IPS-15b (cell line): ENCODE results near the gene PSEN2.

Experiments used
- H3K27me3 ChIP-seq: one replicate; pipeline ENCODE4 v1.6.1; 2013; ENCODE audit warnings: low read length; ENCODE audit not compliant: control insufficient read depth, insufficient read depth
- H3K36me3 ChIP-seq: one replicate; pipeline ENCODE4 v1.6.1; 2013; ENCODE audit warnings: low read length; ENCODE audit not compliant: control insufficient read depth, insufficient read depth
- H3K4me1 ChIP-seq: one replicate; pipeline ENCODE4 v1.6.1; 2013; ENCODE audit warnings: mild to moderate bottlenecking, low read length; ENCODE audit not compliant: control insufficient read depth, insufficient read depth
- H3K4me3 ChIP-seq: one replicate; pipeline ENCODE4 v1.5.1; 2013; ENCODE audit warnings: low read depth, low read length
- H3K9ac ChIP-seq: one replicate; pipeline ENCODE4 v1.6.1; 2013; ENCODE audit warnings: low read depth, mild to moderate bottlenecking, low read length
- H3K9me3 ChIP-seq: one replicate; pipeline ENCODE4 v1.6.1; 2013; ENCODE audit warnings: mild to moderate bottlenecking, low read length; ENCODE audit not compliant: control insufficient read depth, insufficient read depth

Gene PSEN2

DNA sequence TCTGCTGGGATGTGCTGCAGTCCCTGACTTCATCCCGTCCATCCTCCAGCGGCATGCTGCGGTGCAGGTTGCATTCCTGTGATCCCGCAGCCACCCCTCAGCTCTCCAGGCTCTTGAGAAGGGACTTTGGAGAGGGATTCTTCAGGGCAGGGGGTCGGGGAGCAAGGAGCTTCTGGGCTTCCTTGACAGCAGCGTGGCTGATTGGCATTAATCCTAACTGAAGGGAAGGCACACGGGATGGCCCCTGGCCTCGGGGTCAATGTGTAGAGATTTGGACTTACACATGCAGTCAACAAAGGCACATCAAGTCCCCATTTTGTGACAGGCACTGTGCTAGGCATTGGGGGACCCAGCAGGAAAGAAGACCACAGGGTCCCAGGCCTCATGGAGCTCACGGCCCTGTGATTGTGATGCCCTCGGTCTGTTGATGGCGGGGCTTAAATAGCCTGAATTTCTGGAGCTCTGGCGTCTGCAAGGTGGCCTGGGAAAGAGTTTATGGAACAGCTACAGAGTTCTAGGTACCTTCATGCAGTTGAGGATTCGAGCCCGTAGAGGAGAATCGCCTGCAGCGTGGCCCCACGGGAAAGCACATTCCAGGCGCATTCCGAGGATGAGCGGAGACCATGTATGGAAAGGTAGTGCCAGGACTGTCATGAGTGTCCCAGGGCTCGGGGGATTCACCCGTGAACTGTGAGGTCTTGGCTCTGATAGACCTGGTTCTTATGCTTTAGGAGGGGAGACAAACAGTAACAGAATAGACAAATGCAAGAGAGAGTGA is 20.1 kb downstream of the PSEN2 start:
- no peak overlapping the region for H3K9ac ChIP-seq
- H3K36me3 ChIP-seq = peaks cover 6% of the 10 kb centered on the region

DNA sequence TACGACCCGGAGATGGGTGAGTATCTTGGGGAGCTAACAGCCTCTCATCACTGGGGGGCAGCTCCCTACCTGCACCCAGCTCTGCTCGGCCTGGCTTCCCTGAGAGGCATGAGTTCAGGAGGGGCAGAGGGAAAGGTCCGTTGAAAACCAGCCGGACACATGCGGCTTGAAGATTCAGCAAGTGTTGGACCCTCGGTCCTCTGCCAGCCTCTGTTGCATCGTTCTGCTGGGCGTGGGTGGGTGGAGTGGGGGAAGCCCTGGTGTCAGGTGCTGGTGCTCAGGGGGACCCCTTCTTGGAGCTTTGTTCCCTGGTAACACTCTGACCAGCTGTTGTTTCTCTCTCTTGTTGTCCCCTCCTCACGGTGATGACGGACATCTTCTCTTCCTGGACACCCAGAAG is 20.9 kb downstream of the PSEN2 start:
- no peak overlapping the region for H3K9ac ChIP-seq
- no peaks in the 10 kb centered on the region for H3K27me3 ChIP-seq
- H3K9me3 ChIP-seq = no peaks in the 10 kb centered on the region
- no peaks in the 10 kb centered on the region for H3K4me1 ChIP-seq
- no peak overlapping the region for H3K4me3 ChIP-seq
- peaks cover 6% of the 10 kb centered on the region for H3K36me3 ChIP-seq

More for the DNA sequence above, 20.1 kb downstream of the PSEN2 start:
- no peaks in the 10 kb centered on the region for H3K27me3 ChIP-seq
- no peaks in the 10 kb centered on the region for H3K9me3 ChIP-seq
- H3K4me3 ChIP-seq = no peak overlapping the region
- H3K4me1 ChIP-seq = no peaks in the 10 kb centered on the region

DNA sequence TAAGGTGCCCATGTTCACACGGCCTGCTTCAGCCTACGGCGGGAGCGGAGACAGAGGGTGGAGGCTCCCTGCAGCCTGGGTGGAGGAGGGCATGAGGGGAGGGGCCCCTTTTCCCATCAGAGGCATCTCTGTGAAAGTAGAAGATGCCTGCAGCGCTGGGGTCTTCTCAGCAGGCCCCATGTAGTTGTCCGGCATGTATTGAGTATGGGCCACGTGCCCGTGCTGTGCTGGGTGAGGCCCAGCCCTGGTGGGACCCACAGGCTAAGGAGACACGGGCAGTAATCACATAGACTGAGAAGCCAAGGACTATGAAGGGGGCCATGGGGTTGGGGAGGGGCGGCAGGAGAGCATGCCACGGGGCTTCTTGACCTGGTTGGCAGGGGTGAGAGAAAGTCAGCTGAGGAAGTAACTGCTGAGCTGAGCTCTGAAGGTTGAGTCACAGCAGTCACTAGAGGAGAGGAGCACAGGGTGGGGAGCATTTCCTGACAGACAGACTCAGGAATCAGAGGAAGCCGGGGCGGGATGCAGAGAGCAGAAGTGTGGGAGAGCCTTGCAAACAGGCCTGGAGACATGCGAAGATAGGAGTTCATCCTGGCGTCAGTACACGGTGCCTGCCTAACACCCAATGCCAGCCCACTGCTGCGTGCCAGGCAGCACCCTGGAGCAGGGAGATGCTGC is 21.6 kb downstream of the PSEN2 start:
- H3K4me3 ChIP-seq = no peak overlapping the region
- H3K9me3 ChIP-seq = no peaks in the 10 kb centered on the region
- peaks cover 6% of the 10 kb centered on the region for H3K36me3 ChIP-seq
- no peaks in the 10 kb centered on the region for H3K27me3 ChIP-seq
- H3K4me1 ChIP-seq = no peaks in the 10 kb centered on the region
- no peak overlapping the region for H3K9ac ChIP-seq

DNA sequence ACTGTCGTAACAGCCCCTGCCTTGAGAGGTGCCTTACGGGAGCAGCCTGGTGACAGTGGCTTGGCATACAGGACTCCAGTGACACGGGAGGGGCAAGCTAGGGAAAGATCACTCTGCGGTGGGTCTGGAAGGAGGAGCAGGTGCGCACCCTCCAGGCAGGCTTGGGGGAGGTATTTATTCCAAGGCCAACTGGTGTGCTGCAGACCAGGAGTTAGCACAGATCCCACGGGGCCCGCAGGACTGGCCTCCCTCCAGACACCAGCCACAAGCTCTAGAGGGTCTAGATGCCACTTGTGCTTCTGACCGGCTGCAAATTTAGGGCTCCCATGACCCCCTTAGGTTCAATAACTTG is 22.1 kb downstream of the PSEN2 start:
- Histone ChIP-seq H3K4me3 (no peak overlapping the region), H3K36me3 (peaks cover 6% of the 10 kb centered on the region), H3K27me3 (no peaks in the 10 kb centered on the region), H3K4me1 (no peaks in the 10 kb centered on the region), H3K9ac (no peak overlapping the region), H3K9me3 (no peaks in the 10 kb centered on the region)

DNA sequence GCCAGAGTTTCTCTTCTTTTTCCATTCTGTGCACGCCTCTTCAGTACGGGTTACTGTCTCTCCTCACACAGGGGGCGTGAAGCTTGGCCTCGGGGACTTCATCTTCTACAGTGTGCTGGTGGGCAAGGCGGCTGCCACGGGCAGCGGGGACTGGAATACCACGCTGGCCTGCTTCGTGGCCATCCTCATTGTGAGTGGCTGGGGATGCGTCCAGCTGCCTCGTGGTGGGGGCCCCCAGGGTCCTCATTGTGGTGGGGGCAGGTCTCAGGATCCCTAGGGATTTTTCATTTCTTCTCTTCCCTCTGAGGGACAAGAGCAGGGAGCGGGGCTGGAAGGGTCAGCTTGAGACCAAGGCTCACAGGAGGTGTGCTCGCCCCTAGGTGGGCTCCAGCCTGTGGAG is 23.5 kb downstream of the PSEN2 start:
- H3K27me3 ChIP-seq = no peaks in the 10 kb centered on the region
- no peaks in the 10 kb centered on the region for H3K9me3 ChIP-seq
- peaks cover 4% of the 10 kb centered on the region for H3K36me3 ChIP-seq
- no peak overlapping the region for H3K9ac ChIP-seq
- no peak overlapping the region for H3K4me3 ChIP-seq
- H3K4me1 ChIP-seq = no peaks in the 10 kb centered on the region

DNA sequence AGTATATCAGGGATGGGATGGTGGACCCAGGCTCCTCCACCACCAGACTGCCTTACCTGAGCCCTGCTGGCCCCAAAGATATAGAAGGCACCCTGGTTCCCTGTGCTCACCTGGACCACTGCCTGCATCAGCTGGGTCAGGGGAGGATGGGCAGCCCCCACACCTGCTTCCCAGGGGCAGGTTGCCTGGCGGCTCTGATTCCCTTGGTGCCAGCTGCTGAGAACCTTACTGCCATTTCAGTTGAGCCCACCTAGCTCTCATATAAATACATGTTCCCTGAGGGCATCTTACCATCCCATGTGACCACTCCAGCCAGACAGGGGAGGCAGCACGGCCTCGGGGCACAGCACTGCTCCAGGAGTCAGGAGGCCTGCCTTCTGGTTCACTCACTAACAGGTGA is 24.4 kb downstream of the PSEN2 start:
- Histone ChIP-seq H3K9ac (no peak overlapping the region), H3K4me3 (no peak overlapping the region), H3K36me3 (peaks cover 4% of the 10 kb centered on the region), H3K27me3 (no peaks in the 10 kb centered on the region), H3K4me1 (no peaks in the 10 kb centered on the region), H3K9me3 (no peaks in the 10 kb centered on the region)

DNA sequence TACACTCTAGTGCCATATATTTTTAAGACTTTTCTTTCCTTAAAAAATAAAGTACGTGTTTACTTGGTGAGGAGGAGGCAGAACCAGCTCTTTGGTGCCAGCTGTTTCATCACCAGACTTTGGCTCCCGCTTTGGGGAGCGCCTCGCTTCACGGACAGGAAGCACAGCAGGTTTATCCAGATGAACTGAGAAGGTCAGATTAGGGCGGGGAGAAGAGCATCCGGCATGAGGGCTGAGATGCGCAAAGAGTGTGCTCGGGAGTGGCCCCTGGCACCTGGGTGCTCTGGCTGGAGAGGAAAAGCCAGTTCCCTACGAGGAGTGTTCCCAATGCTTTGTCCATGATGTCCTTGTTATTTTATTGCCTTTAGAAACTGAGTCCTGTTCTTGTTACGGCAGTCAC is 25.2 kb downstream of the PSEN2 start:
- Histone ChIP-seq H3K9me3 (no peaks in the 10 kb centered on the region), H3K27me3 (no peaks in the 10 kb centered on the region), H3K4me1 (no peaks in the 10 kb centered on the region), H3K36me3 (no peaks in the 10 kb centered on the region), H3K4me3 (no peak overlapping the region), H3K9ac (no peak overlapping the region)

DNA sequence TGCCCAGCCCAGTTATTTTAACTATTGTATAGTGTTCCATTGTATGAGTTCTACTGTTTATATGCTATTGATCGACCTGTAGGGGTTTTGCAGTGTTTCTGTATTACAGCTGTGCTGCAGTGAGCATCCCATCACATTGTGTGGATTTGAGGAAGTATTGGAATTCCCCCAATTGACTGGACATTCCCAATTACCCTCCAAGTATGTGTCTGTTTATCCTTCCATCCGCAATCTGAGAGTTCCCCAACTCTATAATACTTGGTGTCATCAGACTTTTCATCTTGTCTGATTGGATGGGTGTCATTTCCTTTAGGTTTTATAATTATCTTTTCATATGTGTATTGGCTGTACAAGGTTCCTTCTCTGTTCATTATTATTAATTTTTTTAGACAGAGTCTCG is 27.8 kb downstream of the PSEN2 start:
- H3K9ac ChIP-seq = no peak overlapping the region
- no peaks in the 10 kb centered on the region for H3K36me3 ChIP-seq
- no peak overlapping the region for H3K4me3 ChIP-seq
- no peaks in the 10 kb centered on the region for H3K4me1 ChIP-seq
- no peaks in the 10 kb centered on the region for H3K27me3 ChIP-seq
- no peaks in the 10 kb centered on the region for H3K9me3 ChIP-seq

DNA sequence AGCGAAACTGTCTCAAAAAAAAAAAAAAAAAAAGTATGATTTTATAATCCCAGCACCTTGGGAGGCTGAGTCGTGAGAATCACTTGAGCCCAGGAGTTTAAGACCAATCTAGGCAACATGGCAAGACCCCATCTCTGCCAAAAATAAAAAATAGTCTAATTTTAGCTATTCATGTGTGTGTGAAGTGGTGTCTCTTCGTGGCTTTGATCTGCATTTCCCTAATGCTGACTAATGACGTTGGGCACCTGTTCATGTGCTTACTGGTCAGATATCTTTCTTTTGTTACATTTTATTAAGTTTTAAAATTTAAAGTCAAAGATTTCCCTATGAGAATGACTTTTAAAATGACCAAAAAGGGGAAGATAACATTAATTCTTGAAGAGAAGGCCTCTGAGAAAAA is 31.0 kb downstream of the PSEN2 start:
- Histone ChIP-seq H3K36me3 (no peaks in the 10 kb centered on the region), H3K27me3 (no peaks in the 10 kb centered on the region), H3K4me3 (no peak overlapping the region), H3K9me3 (no peaks in the 10 kb centered on the region), H3K4me1 (no peaks in the 10 kb centered on the region), H3K9ac (no peak overlapping the region)

DNA sequence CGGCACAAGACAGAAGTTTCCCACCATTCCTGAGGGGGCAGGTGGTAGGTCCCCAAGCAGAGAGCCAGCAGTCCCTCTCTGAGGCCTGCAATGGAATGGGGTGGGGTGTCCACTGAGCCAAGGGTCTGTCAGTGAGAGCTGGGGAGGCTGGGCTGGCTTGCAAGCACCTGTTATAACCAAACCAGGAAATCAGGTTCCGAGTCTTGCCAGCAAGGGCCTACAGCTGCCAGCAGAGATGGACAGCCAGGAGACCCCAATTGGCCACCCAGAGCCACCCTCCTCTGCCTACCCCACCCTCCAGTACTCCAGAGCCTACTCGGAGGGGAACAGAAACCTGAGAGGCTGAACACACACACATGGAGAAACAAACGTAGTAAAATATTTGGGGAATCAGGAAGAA is 32.2 kb downstream of the PSEN2 start:
- Histone ChIP-seq H3K4me1 (no peaks in the 10 kb centered on the region), H3K4me3 (no peak overlapping the region), H3K9ac (no peak overlapping the region), H3K27me3 (no peaks in the 10 kb centered on the region), H3K36me3 (no peaks in the 10 kb centered on the region), H3K9me3 (no peaks in the 10 kb centered on the region)

DNA sequence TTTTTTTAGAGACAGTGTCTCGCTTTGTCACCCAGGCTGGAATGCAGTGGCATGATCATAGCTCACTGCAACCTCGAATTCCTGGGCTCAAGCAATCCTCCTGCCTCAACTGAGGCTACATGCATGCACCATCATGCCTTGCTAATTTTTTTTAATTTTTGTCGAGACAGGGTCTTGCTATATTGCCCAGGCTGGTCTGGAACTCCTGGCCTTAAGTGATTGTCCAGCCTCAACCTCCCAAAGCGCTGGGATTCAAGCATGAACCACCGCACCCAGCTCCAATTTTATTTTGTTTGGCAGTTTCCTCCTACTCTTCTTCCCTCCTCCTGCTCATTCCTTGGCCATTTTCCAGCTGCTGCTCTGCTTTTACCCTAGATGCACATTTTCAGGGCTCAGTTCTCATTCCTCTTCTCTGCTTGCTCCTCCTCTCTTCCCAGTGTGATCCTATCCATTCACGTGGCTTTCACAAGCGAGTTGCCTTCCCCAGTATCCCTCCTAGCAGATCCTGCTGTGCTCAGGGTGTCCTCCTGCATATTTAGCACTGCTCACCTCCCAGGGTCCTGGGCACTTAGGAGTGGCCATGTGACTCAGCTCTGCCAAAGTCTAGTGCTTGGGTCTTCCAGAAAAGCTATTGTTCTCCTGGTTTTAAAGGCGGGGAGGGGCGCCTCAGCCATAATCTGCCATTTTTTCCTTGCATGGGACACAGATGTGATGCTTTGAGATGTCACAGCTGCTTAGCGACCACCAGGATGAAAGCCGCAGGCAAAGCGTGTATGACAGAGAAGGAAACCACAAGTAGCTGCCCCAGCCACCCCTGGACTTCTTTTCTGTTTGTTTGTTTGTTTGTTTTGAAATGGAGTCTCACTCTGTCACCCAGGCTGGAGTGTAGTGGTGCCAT is 33.7 kb downstream of the PSEN2 start:
- Histone ChIP-seq H3K36me3 (no peaks in the 10 kb centered on the region), H3K9me3 (no peaks in the 10 kb centered on the region), H3K4me3 (no peak overlapping the region), H3K27me3 (no peaks in the 10 kb centered on the region), H3K9ac (no peak overlapping the region), H3K4me1 (no peaks in the 10 kb centered on the region)
